Lower leg skin (tissue), 4 donors: Measurements from ENCODE around the gene ARHGAP40. TPM values are rescaled to one million over a fixed set of nuclear protein-coding genes. Genes with fewer than 3 reads are reported as not detected.

Experiments used
- DNase-seq, 2 donors: peaks; one replicate each; pipeline ENCODE4 v3.0.0-alpha.2; 2019; ENCODE audit warnings: low spot score in 2 of 2
- H3K4me3 ChIP-seq: fragments of 200-600 bp; sonication (generic); 2 replicates; pipeline ENCODE4 v1.5.1; 2017; ENCODE audit warnings: mild to moderate bottlenecking, low read depth; ENCODE audit not compliant: poor library complexity, severe bottlenecking
- POLR2A ChIP-seq, 2 donors: fragments of 450-650 bp; IDR thresholded peaks; one replicate each; pipeline ENCODE4 v1.6.1; 2016 to 2017; ENCODE audit warnings: antibody characterized with exemption in 2 of 2, mild to moderate bottlenecking in 1 of 2, moderate library complexity in 1 of 2
- WGBS, 2 donors: methylation state at CpG; one replicate each; pipeline ENCODE4 v1.1.5; 2018; 5-methylcytosine and 5-hydroxymethylcytosine counted together
- intact Hi-C: fragments of 100-400 bp; cut with DNase I; formaldehyde crosslinking; loops from one replicate; pipeline ENCODE4 v1.15.0; 2023; ENCODE audit warnings: low total_unique reads
- total RNA-seq, 4 donors: library from RNA; depleted of rRNA; stranded (reverse); fragments of >200 nt; gene quantifications; one replicate each; pipeline ENCODE4 v1.1.0, GENCODE V29; 2016
- TF ChIP-seq, protein P1 (sequence below), 3 donors: fragments of 450-650 bp; IDR thresholded peaks; one replicate each; pipeline ENCODE4 v1.5.1; 2016; ENCODE audit warnings: antibody characterized with exemption in 3 of 3, mild to moderate bottlenecking in 3 of 3, moderate library complexity in 2 of 3

Gene ARHGAP40
- total RNA-seq, 4 donors from 2014 or later: 27.0 to 54.8 (median 45.9) TPM

DNA sequence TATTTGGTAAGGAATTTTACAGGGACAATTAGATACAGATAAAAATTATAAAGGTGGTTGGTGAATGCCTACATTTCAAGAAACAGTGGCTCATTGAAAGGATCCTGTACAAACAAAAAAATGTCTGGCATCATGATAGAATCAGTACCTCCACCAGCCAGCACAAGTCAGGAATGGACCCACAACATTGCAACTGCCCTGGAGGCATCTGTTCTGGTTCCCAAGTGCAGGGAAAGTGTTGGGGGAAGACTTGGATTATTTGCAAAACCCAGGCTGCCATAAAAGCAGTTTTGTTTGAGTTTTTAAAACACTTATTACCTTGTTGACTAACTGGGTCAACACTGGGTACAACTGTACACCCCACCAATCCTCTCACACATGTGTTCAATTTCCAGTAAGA, 24.3 kb downstream of the ARHGAP40 start:
- DNase-seq: no peak
- TF ChIP-seq, protein P1, sequence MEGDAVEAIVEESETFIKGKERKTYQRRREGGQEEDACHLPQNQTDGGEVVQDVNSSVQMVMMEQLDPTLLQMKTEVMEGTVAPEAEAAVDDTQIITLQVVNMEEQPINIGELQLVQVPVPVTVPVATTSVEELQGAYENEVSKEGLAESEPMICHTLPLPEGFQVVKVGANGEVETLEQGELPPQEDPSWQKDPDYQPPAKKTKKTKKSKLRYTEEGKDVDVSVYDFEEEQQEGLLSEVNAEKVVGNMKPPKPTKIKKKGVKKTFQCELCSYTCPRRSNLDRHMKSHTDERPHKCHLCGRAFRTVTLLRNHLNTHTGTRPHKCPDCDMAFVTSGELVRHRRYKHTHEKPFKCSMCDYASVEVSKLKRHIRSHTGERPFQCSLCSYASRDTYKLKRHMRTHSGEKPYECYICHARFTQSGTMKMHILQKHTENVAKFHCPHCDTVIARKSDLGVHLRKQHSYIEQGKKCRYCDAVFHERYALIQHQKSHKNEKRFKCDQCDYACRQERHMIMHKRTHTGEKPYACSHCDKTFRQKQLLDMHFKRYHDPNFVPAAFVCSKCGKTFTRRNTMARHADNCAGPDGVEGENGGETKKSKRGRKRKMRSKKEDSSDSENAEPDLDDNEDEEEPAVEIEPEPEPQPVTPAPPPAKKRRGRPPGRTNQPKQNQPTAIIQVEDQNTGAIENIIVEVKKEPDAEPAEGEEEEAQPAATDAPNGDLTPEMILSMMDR (IDR thresholded peaks at IDR 0.05): no peak
- TF ChIP-seq POLR2A (IDR thresholded peaks at IDR 0.05): no peak
- intact Hi-C loops: no loop called here
- H3K4me3 ChIP-seq: no peak overlapping the region

DNA sequence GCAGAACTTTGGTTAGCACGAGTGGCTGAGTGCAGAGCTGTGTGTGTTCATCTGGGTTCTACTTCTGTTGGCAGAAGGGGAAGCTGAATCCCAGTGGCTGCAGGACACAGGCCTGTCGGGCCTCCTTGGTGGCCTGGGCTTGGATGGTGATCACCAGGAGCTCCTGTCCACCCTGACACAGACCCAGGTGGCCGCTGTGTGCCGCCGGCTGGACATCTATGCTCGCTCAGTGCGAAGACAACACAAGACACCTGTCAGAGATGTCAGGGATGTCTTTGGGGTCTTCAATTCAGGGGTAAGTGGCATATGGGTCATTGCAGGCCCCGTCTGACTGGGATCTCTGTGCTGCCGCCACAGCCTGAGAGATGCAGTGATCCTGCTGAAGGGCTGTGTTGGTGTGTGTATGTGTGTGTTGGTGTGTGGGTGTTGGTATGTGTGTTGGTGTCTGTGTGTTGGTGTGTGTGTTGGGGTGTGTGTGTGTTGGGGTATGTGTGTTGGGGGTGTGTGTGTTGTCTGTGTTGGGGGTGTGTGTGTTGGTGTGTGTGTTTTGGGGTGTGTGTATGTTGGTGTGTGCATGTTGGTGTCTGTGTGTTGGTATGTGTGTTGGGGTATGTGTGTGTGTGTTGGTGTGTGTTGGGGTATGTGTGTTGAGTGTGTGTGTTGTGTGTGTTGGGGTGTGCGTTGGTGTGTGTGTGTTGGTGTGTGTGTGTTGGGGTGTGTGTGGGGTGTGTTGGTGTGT, 25.5 kb downstream of the ARHGAP40 start:
- TF ChIP-seq POLR2A (IDR thresholded peaks at IDR 0.05): no peak
- TF ChIP-seq, protein P1 (IDR thresholded peaks at IDR 0.05): peak in 1 of 3 donors; percentile 62
- intact Hi-C loops: no loop called here
- 88 to 89% methylated on average over 10 of the region's 10 CpGs for WGBS, 2 donors
- no peak overlapping the region for H3K4me3 ChIP-seq
- no peak for DNase-seq

DNA sequence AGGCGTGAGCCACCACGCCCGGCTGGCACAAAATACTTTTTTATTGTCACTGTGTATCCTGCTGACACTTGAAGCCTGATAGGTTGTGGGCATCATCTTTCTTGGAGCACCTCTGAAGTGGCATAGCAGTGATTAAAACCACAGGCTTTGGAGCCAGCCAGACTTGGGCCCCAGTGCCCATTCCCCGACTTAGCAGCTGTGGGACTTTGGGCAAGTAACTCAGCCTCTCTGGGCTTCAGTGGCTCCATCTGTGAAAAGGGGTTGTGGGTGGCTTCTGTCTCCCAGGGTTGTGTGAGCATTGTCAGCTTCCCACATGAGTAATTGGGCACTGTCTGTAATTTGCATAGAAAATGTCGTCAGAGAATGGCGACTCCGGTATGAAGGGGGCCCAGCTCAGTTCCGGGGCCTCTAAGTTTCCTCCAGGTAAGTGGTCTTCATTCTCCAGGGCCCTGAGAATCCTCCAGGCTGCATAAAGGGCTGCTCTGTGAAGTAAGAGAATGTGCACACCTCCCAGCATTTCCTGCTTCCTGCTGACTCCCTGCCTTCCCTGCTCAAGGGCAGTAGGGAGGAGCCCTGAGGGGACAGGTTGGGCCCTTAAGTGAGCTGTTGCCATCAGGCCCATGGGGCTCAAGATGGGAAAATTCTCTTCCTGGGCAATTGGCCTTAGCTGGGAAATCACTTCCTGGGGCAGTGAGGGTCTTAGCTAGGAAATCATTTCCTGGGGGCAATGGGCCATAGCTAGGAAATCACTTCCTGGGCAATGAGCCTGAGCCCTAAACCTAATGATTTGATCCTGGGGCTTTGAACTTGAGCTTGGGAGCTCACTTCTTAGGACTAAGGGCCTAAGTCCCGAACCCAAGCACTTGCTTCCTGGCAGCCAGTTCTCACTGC, 27.2 kb downstream of the ARHGAP40 start:
- DNase-seq: no peak
- intact Hi-C loops: no loop called here
- TF ChIP-seq, protein P1 (IDR thresholded peaks at IDR 0.05): no peak
- no peak for TF ChIP-seq POLR2A (IDR thresholded peaks at IDR 0.05)
- WGBS, 2 donors: 82 to 84% methylated on average over 9 of the region's 9 CpGs
- H3K4me3 ChIP-seq: no peak overlapping the region

DNA sequence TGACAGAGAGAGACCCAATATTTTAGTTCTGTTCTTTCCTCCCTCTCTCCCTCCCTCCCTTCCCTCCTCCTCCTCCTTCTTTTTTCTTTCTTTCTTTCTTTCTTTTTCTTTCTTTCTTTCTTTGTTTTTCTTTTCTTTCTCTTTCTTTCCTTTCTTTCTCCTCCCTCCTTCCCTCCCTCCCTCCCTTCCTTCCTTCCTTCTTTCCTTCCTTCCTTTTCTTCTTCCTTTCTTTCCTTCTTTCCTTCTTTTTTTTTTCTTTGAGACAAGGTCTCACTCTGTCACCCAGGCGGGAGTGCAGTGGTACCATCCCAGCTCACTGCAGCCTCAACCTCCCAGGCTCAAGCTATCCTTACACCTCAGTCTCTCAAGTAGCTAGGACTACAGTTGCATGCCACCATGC, 28.4 kb downstream of the ARHGAP40 start:
- TF ChIP-seq, protein P1 (IDR thresholded peaks at IDR 0.05): no peak
- TF ChIP-seq POLR2A (IDR thresholded peaks at IDR 0.05): no peak
- intact Hi-C loops: no loop called here
- no peak overlapping the region for H3K4me3 ChIP-seq
- WGBS, 2 donors: 81 to 88% methylated on average over 1 of the region's 1 CpG
- no peak for DNase-seq

DNA sequence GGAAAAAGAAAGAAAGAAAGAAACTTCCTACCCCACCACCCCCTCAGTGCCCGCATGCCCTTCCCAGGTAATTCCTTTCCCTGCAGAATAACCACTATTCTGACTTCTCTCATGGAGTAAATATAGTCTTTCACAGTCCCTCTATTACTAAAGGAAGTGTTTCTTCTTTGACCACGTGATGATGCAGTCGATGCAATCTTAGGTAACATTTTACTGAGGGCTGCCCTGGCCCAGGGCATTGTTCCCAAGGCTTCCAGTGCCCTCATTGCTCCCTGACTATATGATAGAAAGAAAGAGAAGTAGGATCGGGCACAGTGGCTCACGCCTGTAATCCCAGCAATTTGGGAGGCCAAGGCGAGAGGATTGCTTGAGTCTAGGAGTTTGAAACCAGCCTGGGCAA, 29.1 kb downstream of the ARHGAP40 start:
- H3K4me3 ChIP-seq: no peak overlapping the region
- DNase-seq: no peak
- no peak for TF ChIP-seq POLR2A (IDR thresholded peaks at IDR 0.05)
- TF ChIP-seq, protein P1 (IDR thresholded peaks at IDR 0.05): no peak
- intact Hi-C loops: no loop called here
- 72 to 73% methylated on average over 6 of the region's 6 CpGs for WGBS, 2 donors
